NCI-H2107 treated with DMSO at 0.1 percent for 48 hours (cell line): ENCODE measurements around the gene OSER1.
"Not testable (repeated sequence)": the region's sequence is repeated elsewhere in the genome, so short reads cannot be mapped to it uniquely, and the experiment has no call there.

ENCODE experiments used
- DNase-seq: peaks from one replicate; lab custom pipeline; 2025; ENCODE audit not compliant: unreplicated experiment; lab: John Stamatoyannopoulos, UW

Gene OSER1

DNA sequence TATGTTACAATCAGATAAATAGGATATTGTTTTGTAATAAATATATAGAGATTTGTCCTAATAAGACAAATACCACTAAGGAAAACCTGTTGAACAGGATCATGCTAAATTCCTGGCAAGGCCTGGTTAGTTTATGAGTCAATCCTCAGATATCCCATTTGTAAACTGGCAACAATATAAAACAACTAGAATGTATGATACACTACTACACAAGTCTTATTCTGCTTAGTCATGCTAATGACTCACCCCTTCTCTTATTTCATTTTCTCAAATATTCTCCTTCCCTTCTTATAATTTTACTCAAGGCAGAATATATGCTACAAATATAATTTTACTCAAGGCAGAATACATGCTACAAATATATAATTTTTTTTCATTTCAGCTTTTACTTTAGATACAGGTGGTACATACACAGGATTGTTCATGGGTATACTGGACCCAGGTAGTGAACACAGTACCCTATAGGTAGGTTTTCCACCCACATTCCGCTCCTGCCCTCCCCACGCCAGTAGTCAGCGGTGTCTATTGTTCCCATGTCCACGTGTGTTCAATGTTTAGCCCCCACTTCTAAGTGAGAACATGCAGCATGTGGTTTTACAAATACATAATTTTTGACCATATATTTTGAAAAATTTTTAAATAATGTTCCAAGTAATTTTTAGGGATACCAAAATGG lies 6.3 kb downstream of the OSER1 start:
- DNase-seq: no peak

DNA sequence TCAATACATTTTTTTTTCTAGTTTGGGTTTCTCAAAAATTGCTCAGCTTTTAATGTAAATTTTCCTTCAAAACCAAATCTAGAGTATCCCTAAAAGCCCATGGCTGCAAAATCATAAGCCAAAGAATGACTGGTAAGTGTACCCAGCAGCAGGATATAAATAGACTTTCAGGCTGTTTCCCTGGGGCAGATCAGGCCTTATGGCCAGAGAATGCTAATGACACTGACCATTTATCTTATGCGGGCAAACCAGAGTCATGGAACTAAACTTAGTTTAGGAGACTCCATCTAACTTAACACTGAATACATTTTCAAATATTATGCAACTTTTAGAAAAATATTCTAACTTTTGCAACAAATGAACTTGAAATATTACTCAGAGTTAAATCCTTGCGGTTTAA lies 7.4 kb downstream of the OSER1 start:
- no peak for DNase-seq

DNA sequence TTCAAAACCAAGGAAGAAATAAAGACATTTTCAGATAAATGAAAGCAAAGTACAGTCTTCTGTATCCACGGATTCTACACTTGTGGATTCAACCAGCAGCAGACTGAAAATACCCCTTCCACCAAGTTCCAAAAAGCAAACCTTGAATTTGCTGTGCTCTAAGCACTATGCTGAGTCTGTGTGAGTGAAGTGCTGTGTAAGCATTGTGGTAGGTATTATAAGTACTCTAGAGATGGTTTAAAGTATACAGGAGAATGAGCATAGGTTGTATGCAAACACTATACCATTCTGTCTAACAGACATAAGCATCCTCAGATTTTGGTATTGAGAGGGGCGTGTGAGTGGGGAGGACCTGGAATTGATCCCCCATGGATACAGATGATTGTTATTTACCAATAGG lies 9.6 kb downstream of the OSER1 start:
- DNase-seq: no peak

DNA sequence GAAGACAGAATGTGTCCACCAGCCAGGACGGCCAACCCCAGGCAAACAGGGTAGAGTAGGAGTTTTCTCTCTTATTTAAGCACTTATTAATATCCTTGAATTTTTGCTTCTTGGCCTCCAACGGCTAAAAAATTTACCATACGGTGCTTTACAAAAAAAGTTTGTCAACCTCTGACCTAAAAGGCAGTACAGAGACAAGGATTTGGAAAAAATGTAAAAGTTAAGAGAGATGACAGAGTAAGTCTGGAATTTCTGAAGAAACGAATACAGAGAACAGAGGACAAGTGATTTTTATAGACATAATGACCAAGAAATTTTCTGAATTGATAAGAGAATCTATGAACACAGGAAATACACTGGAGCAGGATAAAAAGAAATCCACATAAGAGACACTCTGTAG lies 10.2 kb downstream of the OSER1 start:
- no peak for DNase-seq

DNA sequence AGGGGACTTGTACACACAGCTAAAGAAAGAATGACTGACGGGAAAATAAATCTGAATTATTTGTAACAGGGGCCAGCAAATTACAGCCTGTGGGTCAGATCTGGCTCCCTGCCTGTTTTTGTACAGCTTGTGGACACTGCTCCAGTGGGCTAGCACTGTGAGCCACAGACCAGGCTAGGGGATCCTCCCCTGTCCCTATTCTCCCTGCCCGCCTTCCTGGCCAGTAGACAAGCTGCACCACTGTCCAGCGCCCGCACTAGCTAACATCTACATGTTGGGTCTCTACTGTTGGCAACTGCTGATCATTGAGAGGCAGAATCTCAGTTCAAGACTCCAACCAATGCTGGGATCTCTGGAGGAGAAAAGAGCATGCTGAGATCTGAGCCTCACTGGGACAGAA lies 10.7 kb downstream of the OSER1 start:
- no peak for DNase-seq

DNA sequence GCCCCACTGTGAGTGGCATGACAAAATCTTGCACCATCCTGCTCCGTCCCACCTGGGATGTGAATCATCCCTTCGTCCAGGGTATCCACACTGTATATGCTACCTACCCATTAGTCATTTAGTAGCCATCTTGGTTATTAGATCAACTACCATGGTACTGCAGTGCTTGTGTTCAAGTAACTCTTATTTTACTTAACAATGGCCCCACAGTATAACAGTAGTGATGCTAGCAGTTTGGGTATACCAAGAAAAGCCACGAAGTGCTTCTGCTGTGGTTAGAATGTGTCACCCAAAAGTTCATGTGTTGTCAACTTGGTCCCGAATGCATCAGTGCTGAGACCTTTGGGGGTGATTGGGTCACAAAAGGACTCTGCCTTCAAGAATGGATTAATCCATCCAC lies 11.7 kb downstream of the OSER1 start:
- DNase-seq: no peak

DNA sequence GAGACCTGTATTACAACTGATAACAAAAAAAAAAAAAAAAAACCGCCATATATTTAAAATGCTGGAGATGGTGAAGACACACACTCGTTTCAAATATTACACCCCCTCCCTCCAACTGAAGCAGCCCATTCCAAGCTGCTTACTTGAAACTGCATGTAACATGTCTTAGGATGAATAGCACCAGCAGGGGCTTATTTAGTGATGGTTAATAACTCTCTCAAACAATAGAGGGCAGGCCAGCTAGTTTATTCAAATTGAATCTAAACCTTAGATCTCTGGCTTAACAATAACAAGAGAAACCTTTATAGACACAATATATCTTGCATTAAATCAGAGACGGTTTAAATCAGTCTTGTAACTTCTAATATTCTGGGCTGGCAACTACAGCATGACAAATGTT lies 14.3 kb downstream of the OSER1 start:
- DNase-seq: no peak

DNA sequence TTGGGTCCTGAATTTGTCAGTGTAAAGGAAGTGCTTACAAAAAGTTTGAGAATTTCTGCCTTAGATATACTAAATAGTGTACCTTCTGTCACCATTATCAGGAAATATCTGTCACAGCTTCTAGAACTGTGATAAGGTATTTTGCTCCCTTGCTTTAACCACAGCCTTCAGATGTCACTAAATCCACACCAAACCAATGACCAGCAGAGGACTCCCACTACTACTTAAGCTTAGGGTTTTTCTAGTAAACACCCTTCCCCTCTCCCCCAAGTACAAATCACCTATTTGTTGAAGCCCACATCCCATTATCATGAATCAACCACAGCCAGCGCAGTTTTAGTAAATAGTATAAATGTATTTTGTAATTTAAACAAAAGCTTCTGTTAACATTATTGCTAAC lies 15.0 kb downstream of the OSER1 start:
- no peak for DNase-seq

DNA sequence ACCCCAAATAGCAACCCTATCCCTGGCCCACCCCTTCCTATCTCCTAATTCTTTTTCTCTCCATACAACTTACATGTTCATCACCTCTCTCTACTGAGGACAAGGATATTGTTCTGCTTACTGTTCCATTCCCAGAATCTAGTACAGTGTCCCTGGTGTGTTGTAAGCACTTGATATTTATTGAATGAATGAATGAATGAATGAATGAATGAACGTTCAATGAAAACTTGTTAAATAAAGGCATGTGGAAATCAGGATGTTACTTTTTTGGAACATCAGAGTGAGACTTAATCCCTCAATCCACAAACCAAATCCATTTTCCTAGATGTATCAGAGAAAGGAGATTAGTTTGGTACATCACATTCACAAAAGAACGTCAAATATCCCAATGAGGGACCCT lies 16.8 kb downstream of the OSER1 start:
- DNase-seq: no peak

DNA sequence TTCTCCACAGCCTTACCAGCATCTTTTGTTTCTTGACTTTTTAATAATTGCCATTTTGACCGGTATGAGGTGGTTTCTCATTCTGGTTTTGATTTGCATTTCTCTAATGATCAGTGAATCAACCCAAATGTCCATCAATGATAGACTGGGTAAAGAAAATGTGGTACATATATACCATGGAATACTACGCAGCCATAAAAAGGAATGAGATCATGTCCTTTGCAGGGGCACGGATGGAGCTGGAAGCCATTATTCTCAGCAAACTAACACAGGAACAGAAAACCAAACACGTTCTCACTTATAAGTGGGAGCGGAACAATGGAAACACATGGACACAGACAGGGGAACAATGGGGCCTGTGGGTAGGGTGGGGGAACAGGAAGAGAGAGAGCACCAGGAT lies 18.9 kb downstream of the OSER1 start:
- not testable (repeated sequence) for DNase-seq

DNA sequence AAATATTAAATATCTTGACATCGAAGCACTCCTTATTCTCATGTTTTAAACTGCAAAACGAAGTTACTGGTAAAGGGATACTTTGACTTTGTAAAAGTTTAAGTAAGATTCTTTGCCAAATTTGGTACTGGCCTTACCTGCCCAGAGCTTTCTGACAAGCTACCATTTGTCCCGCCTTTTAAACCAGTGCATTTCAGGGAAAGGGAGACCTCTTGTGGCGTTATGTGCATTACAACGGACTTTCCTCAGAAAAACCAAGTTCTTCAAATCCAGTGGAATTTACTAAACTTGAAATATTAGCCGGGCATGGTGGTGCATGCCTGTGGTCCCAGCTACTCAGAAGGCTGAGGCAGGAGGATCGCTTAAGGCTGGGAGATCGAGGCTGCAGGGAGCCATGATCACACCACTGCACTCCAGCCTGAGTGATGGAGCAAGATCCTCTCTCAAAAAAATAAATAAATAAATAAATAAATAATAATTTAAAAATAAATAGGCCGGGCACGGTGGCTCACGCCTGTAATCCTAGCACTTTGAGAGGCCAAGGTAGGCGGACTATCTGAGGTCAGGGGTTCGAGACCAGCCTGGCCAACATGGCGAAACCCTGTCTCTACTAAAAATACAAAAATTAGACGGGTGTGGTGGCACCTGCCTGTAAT lies 20.2 kb downstream of the OSER1 start:
- not testable (repeated sequence) for DNase-seq

DNA sequence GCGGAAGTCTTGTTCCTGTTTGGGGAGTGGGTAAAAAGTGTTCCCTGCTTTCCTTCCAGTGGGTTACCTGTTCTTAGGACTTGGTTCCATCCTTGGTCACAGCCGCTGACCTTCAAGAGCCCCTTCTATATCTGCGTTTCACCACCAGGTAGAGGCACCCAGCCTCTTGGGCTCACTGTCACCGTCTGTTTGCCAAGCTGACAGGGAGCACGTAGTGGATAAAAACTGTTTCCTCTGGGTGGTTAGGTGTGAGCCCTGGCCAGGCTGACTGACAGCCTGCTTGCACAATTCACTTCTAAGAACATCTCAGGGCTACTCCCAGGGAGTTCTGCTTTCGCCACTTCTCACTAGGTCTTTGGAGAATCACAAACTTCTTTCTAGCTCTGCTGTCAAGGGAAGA lies 21.8 kb downstream of the OSER1 start:
- DNase-seq: no peak

DNA sequence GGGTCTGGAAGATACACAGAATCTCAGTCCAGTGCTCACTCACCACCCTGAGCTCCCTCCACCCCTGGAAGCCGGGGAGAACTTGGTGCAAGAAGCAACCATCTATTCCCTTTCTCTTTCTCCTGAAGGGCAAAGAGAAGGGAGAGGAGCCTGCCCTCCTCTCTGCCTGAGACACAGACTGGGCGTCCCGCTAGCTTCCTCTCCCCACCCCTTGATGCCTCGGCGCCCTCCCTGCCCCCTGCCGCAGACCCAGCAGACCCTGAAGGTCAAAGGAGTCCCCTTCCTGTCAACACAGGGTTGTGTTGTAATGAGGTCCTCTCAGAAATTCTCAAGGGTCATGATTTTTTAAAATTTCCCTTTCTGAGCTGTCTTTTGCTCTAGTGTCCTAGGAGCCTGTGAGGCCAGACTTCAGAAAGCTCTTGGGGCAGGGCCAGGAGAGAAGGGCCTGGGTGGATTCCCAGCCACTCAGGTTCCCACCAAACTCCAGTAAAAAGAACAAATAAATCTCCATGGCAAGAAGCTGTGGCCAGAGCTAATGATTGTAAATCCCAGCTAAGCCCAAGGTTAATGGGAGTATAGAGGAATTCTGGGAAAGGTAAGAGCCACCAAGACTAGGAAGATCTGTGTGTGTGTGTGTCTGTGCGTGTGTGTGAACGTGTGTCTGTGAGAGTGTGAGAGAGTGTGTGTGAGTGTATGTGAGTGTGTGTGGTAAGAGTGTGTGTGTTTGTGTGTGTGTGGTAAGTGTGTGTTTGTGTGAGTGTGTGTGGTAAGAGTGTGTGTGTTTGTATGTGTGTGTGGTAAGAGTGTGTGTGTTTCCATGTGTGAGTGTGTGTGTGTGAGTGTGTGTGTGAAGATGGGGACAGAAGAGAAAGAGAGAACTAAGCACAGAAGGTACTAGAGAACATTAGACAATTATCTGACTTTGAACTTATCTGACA lies 22.5 kb downstream of the OSER1 start:
- DNase-seq: no peak

DNA sequence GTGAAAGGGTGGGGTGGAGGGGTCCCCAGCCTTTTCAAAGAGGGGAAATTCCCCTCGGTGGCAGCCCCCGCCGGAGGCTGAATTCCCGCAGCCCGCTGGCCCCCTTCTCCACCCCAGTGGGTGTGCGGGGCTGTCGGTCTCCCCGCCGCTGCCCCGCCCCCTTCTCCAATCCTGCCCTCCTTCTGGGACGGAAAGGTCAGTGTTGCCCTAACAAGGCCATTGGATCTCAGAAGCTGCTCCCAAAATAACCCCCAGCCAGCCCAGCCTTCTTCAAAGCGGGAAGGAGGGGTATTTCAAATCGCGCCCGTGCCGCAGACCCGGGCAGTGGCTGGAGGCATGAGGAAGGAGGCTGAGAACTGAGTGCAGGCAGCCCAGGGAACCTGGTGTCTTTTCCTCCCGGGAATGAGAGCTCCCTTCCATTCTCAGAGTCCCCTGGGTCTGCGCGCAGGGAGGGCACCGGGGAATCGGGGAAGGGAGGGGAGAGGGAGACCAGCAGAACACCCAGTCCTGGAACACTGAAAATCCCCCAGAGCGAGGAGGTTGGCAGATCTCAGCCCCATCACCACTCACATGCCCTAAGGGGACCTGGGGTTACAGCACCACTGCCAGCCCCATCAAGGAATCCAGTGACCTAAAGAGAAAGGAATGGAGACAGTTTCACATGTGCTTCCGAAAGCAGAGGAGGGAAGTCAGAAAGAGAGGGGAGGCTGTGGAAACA lies 23.4 kb downstream of the OSER1 start, which contains the start of gene JPH2:
Gene JPH2, minus strand, starts transcription at position 135 of the 718 bp plus-strand sequence. CDS start 483 bp downstream, outside the sequence.
- DNase-seq: no peak

DNA sequence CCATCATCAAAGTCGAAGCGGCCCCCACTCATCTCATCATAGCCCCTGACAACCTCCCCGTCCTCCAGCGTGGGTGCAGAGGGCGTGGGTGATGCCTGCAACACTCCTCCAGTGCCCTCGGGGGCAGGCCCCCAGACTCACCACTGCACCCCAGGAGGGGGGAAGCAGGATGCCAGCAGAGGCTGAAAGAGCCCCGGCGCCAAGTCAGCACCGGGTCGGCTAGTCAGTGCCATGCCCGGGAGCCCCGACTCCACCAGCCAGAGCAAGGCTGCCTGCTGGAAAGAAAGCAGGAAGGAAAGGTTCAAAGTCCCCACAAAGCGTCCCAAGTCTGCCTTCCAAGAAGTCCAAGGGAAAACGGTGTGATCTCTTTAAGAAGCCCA lies 23.9 kb downstream of the OSER1 start:
- no peak for DNase-seq

DNA sequence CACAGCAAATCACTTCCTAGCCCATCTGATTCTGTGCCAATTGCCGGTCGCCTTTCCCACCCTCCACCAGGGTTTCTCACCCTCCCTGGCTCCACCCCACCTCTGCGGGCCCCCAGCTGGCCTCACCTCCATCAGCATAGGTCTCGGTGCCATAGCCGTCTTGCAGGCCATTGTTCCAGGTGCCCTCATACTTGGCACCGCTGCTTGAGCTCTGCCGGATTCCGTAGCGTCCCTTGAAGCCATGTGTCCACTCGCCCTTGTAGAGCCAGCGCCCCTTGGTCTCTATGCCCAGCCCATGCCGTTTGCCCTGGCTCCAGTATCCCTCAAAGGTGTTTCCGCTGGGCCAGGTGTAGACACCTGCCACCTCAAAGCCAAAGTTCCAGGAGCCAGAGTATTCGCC lies 24.4 kb downstream of the OSER1 start:
- no peak for DNase-seq

DNA sequence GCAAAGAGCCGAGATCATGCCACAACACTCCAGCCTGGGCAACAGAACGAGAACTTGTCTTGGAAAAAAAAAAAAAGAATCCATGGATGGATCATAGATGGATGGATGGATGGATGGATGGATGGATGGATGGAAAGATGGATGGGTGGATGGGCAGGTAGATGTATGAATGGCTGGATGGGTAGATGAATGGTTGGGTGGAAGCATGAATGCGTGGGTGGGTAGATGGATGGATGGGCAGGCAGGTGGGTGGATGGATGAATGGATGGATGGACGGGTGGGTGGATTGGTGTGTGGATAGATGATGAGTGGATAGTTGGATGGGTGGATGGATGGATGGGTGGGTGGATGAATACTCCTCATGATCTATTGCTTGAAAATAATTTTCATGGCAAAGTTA lies 25.0 kb downstream of the OSER1 start:
- no peak for DNase-seq

DNA sequence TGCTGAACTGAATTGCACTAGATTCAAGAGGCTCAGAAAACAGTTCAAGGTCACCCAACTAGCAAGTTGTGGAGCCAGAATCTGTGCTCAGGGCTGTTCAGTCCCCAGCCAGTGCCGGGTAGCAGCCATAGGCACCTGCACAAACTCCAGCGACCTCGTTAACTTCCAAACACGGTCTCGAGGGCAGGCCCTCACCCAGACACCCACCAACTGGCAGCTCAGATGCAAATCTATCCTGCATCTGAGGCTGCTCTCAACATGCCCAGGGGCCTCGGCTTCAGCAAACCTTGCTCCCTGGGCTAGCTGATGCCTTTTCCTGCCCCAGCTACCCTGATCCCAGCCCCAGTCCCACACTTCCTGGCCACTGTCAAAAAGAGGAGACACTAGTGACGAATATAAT lies 27.3 kb downstream of the OSER1 start:
- DNase-seq: no peak

DNA sequence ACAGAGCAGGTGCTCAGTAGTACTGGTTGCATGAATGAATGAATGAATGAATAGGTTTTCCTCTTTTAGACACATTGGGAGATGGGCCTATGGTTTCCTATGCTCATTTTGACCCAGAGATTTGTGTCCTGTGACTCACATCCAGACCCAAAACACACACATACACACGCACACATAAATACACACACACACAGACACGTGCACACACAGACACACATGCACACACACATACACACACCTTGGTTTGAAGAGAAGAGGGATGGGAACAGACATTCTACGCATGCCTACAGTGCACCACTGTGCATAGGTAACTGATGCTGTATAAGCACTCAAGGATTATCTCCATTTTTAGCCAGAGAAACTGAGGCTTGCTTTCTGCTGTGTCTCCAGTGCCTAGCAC lies 27.7 kb downstream of the OSER1 start:
- DNase-seq: no peak

DNA sequence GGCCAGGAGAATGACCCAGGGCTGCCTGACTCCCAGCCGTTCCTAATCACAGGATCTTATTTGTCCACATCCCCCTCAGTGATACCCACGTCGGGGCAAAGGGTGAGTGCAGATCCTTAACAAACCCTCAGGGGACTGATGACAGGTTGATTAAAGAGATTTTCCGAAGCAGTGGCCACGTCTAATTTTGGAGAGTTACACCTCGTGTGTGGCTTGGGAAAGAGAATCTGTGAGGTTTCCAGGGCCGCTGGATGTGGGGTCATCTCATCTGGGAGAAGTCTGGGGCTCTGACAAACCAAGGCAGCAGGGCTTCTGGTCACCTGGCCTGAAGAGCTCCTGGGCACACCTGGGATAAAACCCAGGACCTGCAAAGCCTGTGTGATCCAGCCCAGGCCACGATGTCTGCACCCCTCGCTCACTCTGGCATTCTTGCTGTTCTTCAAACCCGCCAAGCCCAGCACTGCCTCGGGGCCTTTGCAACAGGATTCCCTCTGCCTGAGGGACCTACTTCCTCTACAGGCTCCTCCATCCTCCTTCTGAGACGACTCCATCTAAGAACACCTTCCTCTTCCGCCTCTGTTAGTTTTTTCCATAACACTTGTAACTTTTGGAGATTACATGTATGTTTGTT lies 28.3 kb downstream of the OSER1 start:
- no peak for DNase-seq

DNA sequence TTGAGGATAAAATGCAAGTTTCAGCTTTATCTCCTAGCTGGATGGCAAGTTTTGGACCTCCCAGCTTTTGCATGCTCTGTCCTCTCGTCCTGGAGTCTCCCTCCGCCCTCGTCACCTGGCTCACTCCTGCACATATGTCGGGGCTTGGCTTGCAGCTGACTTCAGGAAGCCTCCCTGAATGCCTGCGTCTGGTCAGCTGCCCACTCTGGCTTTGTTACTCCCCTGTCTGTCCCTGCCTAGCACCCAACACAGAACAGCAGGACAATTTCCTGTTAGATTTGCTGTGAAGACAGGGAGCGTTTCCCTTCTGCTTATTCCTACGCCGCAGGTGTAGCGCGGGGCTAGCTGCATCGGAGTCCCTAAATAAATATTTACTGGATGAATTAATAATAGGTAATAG lies 29.0 kb downstream of the OSER1 start:
- no peak for DNase-seq
